G401 (cell line): Measurements from ENCODE around the gene MAP4K4. TPM values are rescaled to one million over a fixed set of nuclear protein-coding genes. Genes with fewer than 3 reads are reported as not detected.

Source experiments
- DNase-seq: peaks from one replicate; pipeline ENCODE4 v3.0.0-alpha.2; 2015; ENCODE audit warnings: low spot score
- in situ Hi-C: cut with HindIII; loops from 2 replicates; pipeline ENCODE4 v1.10.0; 2016; ENCODE audit warnings: low sequenced_read_pairs, mixed read lengths
- total RNA-seq: library from RNA; depleted of rRNA; stranded (reverse); fragments of >200 nt; shearing (Covaris generic); gene quantifications from 2 replicates; pipeline ENCODE4 v1.2.3, GENCODE V29; 2014

The MAP4K4 gene
- total RNA-seq, 1 experiment from 2014 or later = 70.8 TPM

GRCh38 chr2:101717071-101717845, 19.8 kb downstream of the MAP4K4 start:
- DNase-seq = no peak
- in situ Hi-C loops = no loop called here

- in situ Hi-C loops = no loop called here
- DNase-seq = no peak
Observed at GRCh38 chr2:101718479-101718878, 21.0 kb downstream of the MAP4K4 start.

GRCh38 chr2:101718993-101719571, 21.6 kb downstream of the MAP4K4 start:
- no peak for DNase-seq
- in situ Hi-C loops = no loop called here

GRCh38 chr2:101720732-101721131, 23.2 kb downstream of the MAP4K4 start:
- in situ Hi-C loops = no loop called here
- no peak for DNase-seq

GRCh38 chr2:101722864-101723263, 25.4 kb downstream of the MAP4K4 start:
- in situ Hi-C loops = no loop called here

GRCh38 chr2:101723371-101724124, 26.0 kb downstream of the MAP4K4 start:
- no peak for DNase-seq
- in situ Hi-C loops = no loop called here

More at GRCh38 chr2:101722864-101723263, 25.4 kb downstream of the MAP4K4 start:
- no peak for DNase-seq

GRCh38 chr2:101724125-101724474, 26.6 kb downstream of the MAP4K4 start:
- in situ Hi-C loops = no loop called here
- no peak for DNase-seq

GRCh38 chr2:101725038-101725437, 27.5 kb downstream of the MAP4K4 start:
- in situ Hi-C loops = no loop called here
- DNase-seq = no peak

GRCh38 chr2:101725515-101726192, 28.1 kb downstream of the MAP4K4 start:
- in situ Hi-C loops = no loop called here
- no peak for DNase-seq

GRCh38 chr2:101728865-101729264, 31.4 kb downstream of the MAP4K4 start:
- in situ Hi-C loops = no loop called here
- no peak for DNase-seq

- DNase-seq = no peak
- in situ Hi-C loops = no loop called here
Observed at GRCh38 chr2:101729521-101730190, 32.1 kb downstream of the MAP4K4 start.

- in situ Hi-C loops = no loop called here
- DNase-seq = no peak
Observed at GRCh38 chr2:101731221-101732054, 33.9 kb downstream of the MAP4K4 start.

- in situ Hi-C loops = no loop called here
- DNase-seq = no peak
Observed at GRCh38 chr2:101732199-101732598, 34.7 kb downstream of the MAP4K4 start.

GRCh38 chr2:101732773-101733256, 35.3 kb downstream of the MAP4K4 start:
- in situ Hi-C loops = no loop called here

GRCh38 chr2:101733257-101733993, 35.9 kb downstream of the MAP4K4 start:
- DNase-seq = no peak

More at GRCh38 chr2:101732773-101733256, 35.3 kb downstream of the MAP4K4 start:
- DNase-seq = no peak

GRCh38 chr2:101734505-101735165, 37.1 kb downstream of the MAP4K4 start:
- in situ Hi-C loops = no loop called here
- peak; percentile 93 for DNase-seq

More at GRCh38 chr2:101733257-101733993, 35.9 kb downstream of the MAP4K4 start:
- in situ Hi-C loops = no loop called here

- DNase-seq = no peak
- in situ Hi-C loops = no loop called here
Observed at GRCh38 chr2:101735166-101735533, 37.6 kb downstream of the MAP4K4 start.
